GM21576 (cell line): Measurements from ENCODE around the gene SPDEF.

Experiments
- ATAC-seq: cut with Tn5 transposase; IDR thresholded peaks from one replicate; pipeline ENCODE4 v1.9.1; 2021; ENCODE audit warnings: mild to moderate bottlenecking, moderate library complexity; ENCODE audit not compliant: unreplicated experiment

SPDEF gene

GRCh38 chr6:34564181-34564580 is 8.1 kb upstream of the SPDEF start:
- no peak for ATAC-seq

GRCh38 chr6:34563513-34563870 is 7.4 kb upstream of the SPDEF start:
- no peak for ATAC-seq

GRCh38 chr6:34562861-34563512 is 6.9 kb upstream of the SPDEF start:
- no peak for ATAC-seq

GRCh38 chr6:34562350-34562749 is 6.2 kb upstream of the SPDEF start:
- no peak for ATAC-seq

- no peak for ATAC-seq
These were observed 5.0 kb upstream of the SPDEF start for GRCh38 chr6:34561227-34561530.

- ATAC-seq = no peak
These were observed 4.5 kb upstream of the SPDEF start for GRCh38 chr6:34560366-34561226.

- no peak for ATAC-seq
These were observed 3.7 kb upstream of the SPDEF start for GRCh38 chr6:34559651-34560365.

- ATAC-seq = no peak
These were observed 2.1 kb upstream of the SPDEF start for GRCh38 chr6:34558172-34558714.

- no peak for ATAC-seq
These were observed 1.1 kb upstream of the SPDEF start for GRCh38 chr6:34557228-34557627.

- no peak for ATAC-seq
These were observed 364 bp upstream of the SPDEF start for GRCh38 chr6:34556493-34556892.

- no peak for ATAC-seq
These were observed 801 bp downstream of the SPDEF start for GRCh38 chr6:34555328-34555727.

GRCh38 chr6:34555007-34555322 is 1.2 kb downstream of the SPDEF start:
- ATAC-seq = no peak

- ATAC-seq = no peak
These were observed 1.7 kb downstream of the SPDEF start for GRCh38 chr6:34554291-34555006.

GRCh38 chr6:34553750-34554149 is 2.4 kb downstream of the SPDEF start:
- no peak for ATAC-seq

- ATAC-seq = no peak
These were observed 3.0 kb downstream of the SPDEF start for GRCh38 chr6:34553146-34553545.

- ATAC-seq = no peak
These were observed 3.5 kb downstream of the SPDEF start for GRCh38 chr6:34552620-34553019.

- ATAC-seq = no peak
These were observed 4.4 kb downstream of the SPDEF start for GRCh38 chr6:34551720-34552119.

GRCh38 chr6:34549804-34550202 is 6.3 kb downstream of the SPDEF start:
- ATAC-seq = no peak

- ATAC-seq = no peak
These were observed 6.9 kb downstream of the SPDEF start for GRCh38 chr6:34549026-34549803.
